ENCODE data around the gene G6PD. TPM values are rescaled to one million over a fixed set of nuclear protein-coding genes. Genes with fewer than 3 reads are reported as not detected.

The G6PD gene
- total and polyA plus RNA-seq, 2 of the 8 experiments (the other 6 are each of a cell fraction or from before 2014, with no cell fraction given) = 47.3 to 55.1 TPM

GRCh38 chrX:154502098-154502497, 44.5 kb downstream of the G6PD start:
- Histone ChIP-seq H3K4me3 (ENCODE audit: extremely low read depth in 1 of 4, insufficient read depth in 2 of 4, low read depth in 3 of 4, low read length in 4 of 4) (no peak overlapping the region), H2BK5ac (ENCODE audit: low read depth, low read length) (no peak overlapping the region), H4K91ac (replicated peaks; ENCODE audit: insufficient read length, low read length) (no peak overlapping the region), H3K56ac (replicated peaks; ENCODE audit: insufficient read length, low read depth, low read length) (no peak overlapping the region), H3K27ac (ENCODE audit: low read depth, low read length) (no peak overlapping the region), H3K9me3 (ENCODE audit: insufficient read depth in 2 of 2, low read depth in 1 of 2, low read length in 1 of 2) (no peaks in the 10 kb centered on the region), H2BK120ac (replicated peaks; ENCODE audit: low read depth, low read length) (no peak overlapping the region), H3K23me2 (ENCODE audit: low read depth, low read length) (no peaks in the 10 kb centered on the region), H3K79me1 (ENCODE audit: low read depth, low read length) (no peaks in the 10 kb centered on the region), H3K4ac (replicated peaks; ENCODE audit: insufficient read length, low read depth, low read length) (no peak overlapping the region), H4K5ac (ENCODE audit: insufficient read length, low read depth, low read length) (no peak overlapping the region), H3K4me1 (replicated peaks in 1 of 4; ENCODE audit: control insufficient read depth in 3 of 4, insufficient read depth in 4 of 4, low read length in 3 of 4) (no peaks in the 10 kb centered on the region), H3K36me3 (ENCODE audit: control insufficient read depth in 2 of 4, insufficient read depth in 4 of 4, low read length in 3 of 4) (no peaks in the 10 kb centered on the region; a peak in 1 of 8 replicates), H3K4me2 (ENCODE audit: insufficient read depth in 1 of 2, low read depth in 2 of 2, low read length in 2 of 2) (no peak overlapping the region), H2AK5ac (ENCODE audit: low read depth, low read length) (no peak overlapping the region), H3K23ac (ENCODE audit: insufficient read length) (no peak overlapping the region), H3K79me2 (ENCODE audit: control insufficient read depth in 1 of 2, insufficient read depth in 2 of 2, low read length in 2 of 2) (no peaks in the 10 kb centered on the region), H4K8ac (ENCODE audit: extremely low read depth, insufficient read depth, low read length) (no peak overlapping the region), H3K14ac (ENCODE audit: insufficient read length) (no peak overlapping the region), H4K20me1 (replicated peaks in 1 of 2; ENCODE audit: control insufficient read depth in 1 of 2, insufficient read depth in 2 of 2, low read length in 2 of 2) (no peaks in the 10 kb centered on the region), H2AFZ (ENCODE audit: low read length) (no peak overlapping the region), H2BK15ac (ENCODE audit: low read length) (no peak overlapping the region), H3K9ac (replicated peaks in 1 of 4; ENCODE audit: extremely low read depth in 1 of 4, low read depth in 3 of 4, low read length in 3 of 4) (no peak overlapping the region), H2BK12ac (ENCODE audit: low read depth, low read length) (no peak overlapping the region), H3K18ac (ENCODE audit: extremely low read depth, low read length) (no peak overlapping the region), H3K27me3 (replicated peaks in 1 of 4; ENCODE audit: control insufficient read depth in 3 of 4, extremely low read depth in 1 of 4, insufficient read depth in 3 of 4, low read length in 3 of 4) (no peaks in the 10 kb centered on the region), H2BK20ac (ENCODE audit: low read length) (no peak overlapping the region)
- WGBS, 2 experiments (ENCODE audit: extremely low coverage in 1 of 2, insufficient coverage in 1 of 2, insufficient read length in 1 of 2, insufficient replicate concordance in 2 of 2, low coverage in 1 of 2, low lambda C conversion rate in 2 of 2, missing lambda C conversion rate in 1 of 2) = no CpG with 5 or more reads among the region's 8 CpGs
- ChIA-PET POLR2A (ENCODE audit: partially characterized antibody) (no interaction called here), CTCF (ENCODE audit: partially characterized antibody) (interaction anchor here (0.7 kb wide), 1 partner anchor 17 kb away, joined by 3 read pairs; no protein-coding TSS in a partner anchor)
- no peak for FAIRE-seq
- no peak for DNase-seq (ENCODE audit: low read depth in 1 of 2, low spot score in 2 of 2)
- no peak for TF ChIP-seq CHD7 (IDR thresholded peaks at IDR 0.05; ENCODE audit: insufficient replicate concordance, low read length)

Measured in H1 (cell line).